Stimulated activated CD4-positive, alpha-beta T cell treated with anti-CD3 and anti-CD28 coated beads, Interleukin-4, amount 100 ng/mL, for 24 hours (primary cell): ENCODE results near the gene CLPTM1L.
"Not testable (repeated sequence)": the region's sequence is repeated elsewhere in the genome, so short reads cannot be mapped to it uniquely, and the experiment has no call there.

ENCODE experiments used
- DNase-seq: peaks from one replicate; pipeline ENCODE4 v3.0.0-alpha.2; 2020

The CLPTM1L gene

GRCh38 chr5:1380011-1380817 is 35.3 kb upstream of the CLPTM1L start:
- peak; percentile 36 for DNase-seq

GRCh38 chr5:1378866-1379659 is 34.2 kb upstream of the CLPTM1L start:
- DNase-seq, result no peak

- DNase-seq, result no peak
Observed at GRCh38 chr5:1378096-1378495, 33.2 kb upstream of the CLPTM1L start.

DNA sequence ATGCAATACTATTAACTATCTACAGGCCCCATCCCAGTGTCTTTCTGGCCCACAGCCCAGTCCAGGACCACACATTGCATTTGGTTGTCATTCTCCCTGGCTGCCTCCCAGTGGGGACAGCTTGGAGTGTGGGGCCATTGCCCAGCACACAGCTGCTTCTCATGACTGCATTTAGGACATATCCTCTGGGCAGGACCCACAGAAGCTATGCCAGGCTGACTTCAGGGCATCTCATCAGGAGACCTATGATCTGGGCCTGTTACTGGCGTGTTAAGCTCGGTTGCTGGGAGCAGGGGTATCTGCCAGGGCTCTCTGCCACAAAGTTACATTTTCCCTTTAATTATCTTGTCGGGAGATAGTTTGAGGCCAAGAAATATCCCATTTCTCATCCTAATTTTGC is 32.1 kb upstream of the CLPTM1L start:
- no peak for DNase-seq

GRCh38 chr5:1375871-1376810 is 31.2 kb upstream of the CLPTM1L start:
- DNase-seq, result no peak

DNA sequence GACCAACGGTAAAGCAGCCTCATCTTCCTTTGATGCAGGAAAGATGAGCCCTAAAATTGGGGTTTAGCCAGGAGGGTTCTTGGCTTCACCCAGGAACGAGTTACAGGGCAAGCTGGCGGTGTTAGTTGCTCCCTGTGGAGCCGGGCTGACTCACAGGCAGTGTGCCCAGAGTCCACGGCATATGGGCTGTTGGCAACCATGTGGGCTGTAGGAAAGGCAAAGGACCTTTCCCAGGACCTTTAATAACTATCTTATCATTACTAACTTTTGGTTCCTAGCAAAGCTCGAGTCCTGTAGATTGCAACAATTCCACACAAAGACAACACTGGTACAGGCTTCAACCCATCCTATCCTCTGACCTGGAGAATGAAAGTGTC is 29.8 kb upstream of the CLPTM1L start:
- no peak for DNase-seq

DNA sequence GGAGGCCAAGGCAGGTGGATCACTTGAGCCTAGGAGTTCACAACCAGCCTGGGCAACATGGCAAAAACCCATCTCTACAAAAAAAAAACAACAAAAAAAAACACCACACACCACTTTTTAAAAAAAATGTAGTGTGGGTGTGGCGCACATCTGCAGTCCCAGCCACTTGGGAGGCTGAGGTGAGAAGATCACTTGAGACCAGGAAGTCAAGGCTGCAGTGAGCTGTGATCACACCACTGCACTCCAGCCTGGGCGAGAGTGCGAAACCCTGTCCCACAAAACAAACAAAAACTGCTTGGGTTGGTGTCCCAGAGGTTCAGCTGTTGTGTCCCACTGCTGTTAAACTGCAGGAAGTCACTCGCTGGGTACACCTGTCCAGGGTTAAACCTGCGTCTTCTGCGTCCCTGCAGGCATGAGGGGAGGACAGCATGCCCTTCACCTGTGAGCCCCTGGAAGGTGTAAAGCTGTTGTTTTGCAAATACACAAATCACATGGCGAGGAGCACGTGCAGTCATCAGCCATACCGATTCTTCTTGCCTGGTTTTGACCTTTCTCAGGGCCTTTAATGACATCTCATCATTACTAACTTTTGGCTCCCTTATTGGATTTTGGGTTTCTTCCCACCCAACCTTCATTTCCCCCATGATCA is 29.3 kb upstream of the CLPTM1L start:
- no peak for DNase-seq

- not testable (repeated sequence) for DNase-seq
Observed at GRCh38 chr5:1371972-1372342, 27.1 kb upstream of the CLPTM1L start.

GRCh38 chr5:1371218-1371971 is 26.5 kb upstream of the CLPTM1L start:
- DNase-seq, result no peak

GRCh38 chr5:1370006-1370405 is 25.1 kb upstream of the CLPTM1L start:
- no peak for DNase-seq

DNA sequence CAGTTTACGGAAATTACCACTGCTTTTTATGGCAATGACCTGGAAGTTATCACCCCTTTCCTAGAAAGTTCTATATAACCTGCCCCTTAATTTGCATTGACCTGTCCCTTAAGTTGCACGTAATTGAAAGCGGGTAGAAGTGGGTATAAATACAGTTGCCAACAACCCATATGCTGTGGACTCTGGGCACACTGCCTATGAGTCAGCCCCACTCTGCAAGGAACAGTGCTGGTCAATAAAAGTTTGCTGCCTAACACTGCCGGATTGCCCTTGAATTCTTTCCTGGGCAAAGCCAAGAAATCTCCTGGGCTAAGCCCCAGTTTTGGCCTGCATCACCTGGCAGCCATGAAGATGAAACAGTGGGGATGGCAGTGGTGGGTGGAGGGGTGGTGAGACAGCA is 23.9 kb upstream of the CLPTM1L start:
- no peak for DNase-seq

- DNase-seq, result no peak
Observed at GRCh38 chr5:1368236-1368635, 23.3 kb upstream of the CLPTM1L start.

DNA sequence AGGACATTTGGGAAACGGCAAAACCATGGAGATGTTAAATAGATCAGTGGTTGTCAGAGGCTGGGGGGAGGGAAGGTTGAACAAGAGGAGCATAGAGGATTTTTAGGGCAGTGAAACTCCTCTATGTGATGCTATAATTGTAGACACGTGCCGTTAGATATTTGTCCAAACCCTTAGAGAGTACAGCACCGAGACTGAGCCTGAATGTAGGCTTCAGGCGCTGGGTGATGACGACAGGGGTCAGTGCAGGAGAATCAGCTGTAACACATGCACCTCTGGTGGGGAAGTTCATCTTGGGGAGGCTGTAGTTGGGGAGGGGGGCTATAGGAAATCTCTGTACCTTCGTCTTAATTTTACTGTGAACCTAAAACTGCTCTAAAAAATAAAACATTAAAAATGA is 22.2 kb upstream of the CLPTM1L start:
- no peak for DNase-seq

- no peak for DNase-seq
Observed at GRCh38 chr5:1366514-1366913, 21.6 kb upstream of the CLPTM1L start.

- DNase-seq, result no peak
Observed at GRCh38 chr5:1364211-1364610, 19.3 kb upstream of the CLPTM1L start.

DNA sequence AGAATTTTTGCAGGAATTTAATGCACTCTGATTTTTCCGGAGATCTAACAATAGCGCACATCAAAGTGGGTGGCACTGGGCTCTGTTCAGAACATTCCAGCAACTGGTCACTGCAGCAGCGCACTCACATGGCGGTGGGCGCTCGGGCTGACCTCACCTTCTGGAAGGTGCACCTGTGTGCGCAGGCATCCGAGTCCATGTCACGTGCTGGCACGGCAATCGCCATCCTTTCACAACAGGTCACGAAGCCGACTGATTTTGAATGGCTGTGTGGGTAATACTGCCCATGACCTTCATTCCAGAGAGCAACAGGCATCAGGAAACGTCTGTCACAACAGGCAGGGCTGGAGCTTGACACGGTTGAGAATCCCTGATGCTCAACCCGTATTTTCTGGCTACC is 18.7 kb upstream of the CLPTM1L start:
- no peak for DNase-seq

DNA sequence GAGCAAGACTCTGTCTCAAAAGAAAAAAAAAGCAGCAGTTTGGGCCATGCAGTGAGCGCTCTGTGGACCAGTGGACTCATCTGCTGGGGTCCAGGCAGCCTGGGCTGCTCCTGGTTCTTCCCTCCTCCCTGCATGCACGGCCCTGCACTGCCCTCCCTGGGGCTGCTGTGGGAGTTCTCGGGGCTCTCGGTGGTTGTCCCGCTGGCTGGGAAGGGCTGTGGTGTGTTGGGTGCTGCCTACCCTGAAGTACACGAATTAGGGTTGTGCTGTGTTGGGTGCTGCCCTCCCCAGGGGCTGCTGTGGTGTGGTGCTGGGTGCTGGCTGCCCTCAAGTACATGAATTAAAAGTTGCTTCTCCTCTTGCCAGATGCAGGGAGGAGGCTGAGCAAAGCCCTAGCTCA is 18.3 kb upstream of the CLPTM1L start:
- DNase-seq, result no peak

DNA sequence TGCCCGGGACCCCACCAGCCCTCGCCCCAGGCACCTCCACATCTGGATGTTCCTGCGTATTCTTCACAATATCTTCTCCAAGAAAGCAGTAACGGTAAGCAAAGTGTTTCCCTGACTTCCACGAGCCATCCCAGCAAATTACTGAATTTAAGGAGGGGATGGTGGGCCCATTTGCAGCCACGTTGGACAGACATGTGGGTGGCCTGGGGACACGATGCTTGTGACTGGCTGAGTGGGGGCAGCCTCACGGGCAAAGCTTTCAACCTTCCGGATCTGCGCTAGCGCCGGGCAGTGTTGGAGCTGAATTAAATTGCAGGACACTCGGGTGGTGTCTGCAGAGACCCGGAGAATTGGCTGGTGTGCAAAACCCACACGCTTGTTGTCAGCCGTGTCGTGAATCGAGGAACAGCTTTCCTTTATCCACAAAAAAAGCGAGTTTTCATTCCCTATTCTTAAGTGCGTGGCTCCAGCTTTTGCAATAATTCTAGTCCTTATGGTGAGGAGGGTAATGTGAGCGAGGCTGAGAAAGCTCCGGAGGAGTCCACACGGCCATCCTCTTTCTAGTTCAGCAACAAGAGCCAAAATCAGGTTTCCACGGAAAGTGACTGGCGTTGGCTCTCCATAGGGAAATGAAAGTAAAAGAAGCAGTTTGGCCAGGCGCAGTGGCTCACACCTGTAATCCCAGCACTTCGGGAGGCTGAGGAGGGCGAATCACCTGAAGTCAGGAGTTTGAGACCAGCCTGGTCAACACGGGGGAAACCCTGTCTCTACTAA is 17.5 kb upstream of the CLPTM1L start:
- no peak for DNase-seq

GRCh38 chr5:1360861-1361260 is 16.0 kb upstream of the CLPTM1L start:
- no peak for DNase-seq

- not testable (repeated sequence) for DNase-seq
Observed at GRCh38 chr5:1360367-1360766, 15.5 kb upstream of the CLPTM1L start.

DNA sequence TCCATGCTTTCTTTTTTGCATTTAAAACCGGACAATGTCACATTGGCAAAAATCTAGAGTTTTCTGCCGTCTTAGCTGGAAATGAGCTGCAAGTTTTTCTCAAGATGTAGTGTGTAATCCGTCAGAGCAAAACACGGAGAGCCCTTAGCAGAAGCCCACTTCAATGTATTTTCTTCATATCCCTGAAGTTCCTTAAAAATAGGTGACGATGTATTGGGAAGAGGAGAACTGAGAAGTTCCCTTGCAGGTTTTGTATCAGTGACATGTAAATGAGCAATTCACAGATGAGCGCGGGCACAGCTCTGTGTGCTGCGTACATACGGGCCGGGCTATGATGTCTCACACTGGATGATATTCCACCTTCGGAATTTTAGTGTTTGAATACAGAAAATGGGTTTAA is 14.8 kb upstream of the CLPTM1L start:
- DNase-seq, result no peak
